GM12878 (cell line): ENCODE results near the gene COL26A1. TPM values are rescaled to one million over a fixed set of nuclear protein-coding genes. Genes with fewer than 3 reads are reported as not detected.

Experiments used
- ATAC-seq: fragments of 200-7000 bp; cut with Tn5 transposase; 3 replicates; pipeline ENCODE4 v1.9.1; 2020; ENCODE audit warnings: mild to moderate bottlenecking, moderate library complexity
- BruUV-seq: library from RNA; stranded (reverse); fragments of 400-500 nt; replicated peaks from 2 replicates; lab custom pipeline; 2021; lab: Mats Ljungman, UMichigan
- CTCF ChIA-PET: fragments of 300-600 bp; sonication (Branson Sonifier 250); formaldehyde crosslinking; extraction: SDS; loops from one replicate; lab custom pipeline; 2021; ENCODE audit warnings: inconsistent platforms; lab: Yijun Ruan, JAX
- POLR2A ChIA-PET: fragments of 350-600 bp; formaldehyde crosslinking; extraction: SDS; loops from one replicate; lab custom pipeline; 2021; ENCODE audit warnings: inconsistent platforms; lab: Charles Lee
- RAD21 ChIA-PET: fragments of 300-600 bp; sonication (Branson Sonifier 250); formaldehyde crosslinking; loops from one replicate; lab custom pipeline; 2023; ENCODE audit warnings: antibody characterized with exemption; ENCODE audit not compliant: unreplicated experiment; lab: Charles Lee
- SMC1A ChIA-PET: fragments of 300-600 bp; sonication (Branson Sonifier 250); formaldehyde crosslinking; loops from one replicate; lab custom pipeline; 2023; ENCODE audit not compliant: unreplicated experiment, uncharacterized antibody; lab: Charles Lee
- DNase-seq: peaks from one replicate; pipeline ENCODE4 v3.0.0-alpha.2; 2011; ENCODE audit warnings: low read depth, low spot score
- FAIRE-seq: peaks from 3 replicates; lab custom pipeline; 2011; peaks lifted over from hg19 to GRCh38; lab: Jason Lieb, UNC
- H2AFZ ChIP-seq: 2 replicates; pipeline ENCODE4 v1.6.0; 2011; ENCODE audit warnings: low read depth, low read length, control low read depth; ENCODE audit not compliant: control insufficient read depth
- H3K27ac ChIP-seq: 2 replicates; pipeline ENCODE4 v1.5.1; 2011; ENCODE audit warnings: control low read depth; ENCODE audit not compliant: control insufficient read depth, insufficient read depth
- H3K27me3 ChIP-seq, 2 experiments: replicated peaks in 1 of 2; 2 replicates each; pipeline versions ENCODE4 v1.6.0 to v1.6.1; 2011; ENCODE audit warnings: low read length in 1 of 2; ENCODE audit not compliant: control insufficient read depth in 2 of 2, insufficient read depth in 2 of 2
- H3K36me3 ChIP-seq, 2 experiments: 2 replicates each; pipeline ENCODE4 v1.5.1; 2011; ENCODE audit warnings: low read length in 1 of 2; ENCODE audit not compliant: control insufficient read depth in 2 of 2, insufficient read depth in 2 of 2
- H3K4me1 ChIP-seq: 2 replicates; pipeline ENCODE4 v1.6.1; 2011; ENCODE audit warnings: mild to moderate bottlenecking, low read length, moderate library complexity, mixed read lengths; ENCODE audit not compliant: control insufficient read depth, insufficient read depth
- H3K4me2 ChIP-seq: 2 replicates; pipeline ENCODE4 v1.6.0; 2011; ENCODE audit warnings: control low read depth; ENCODE audit not compliant: control insufficient read depth, insufficient read depth
- H3K4me3 ChIP-seq: fragments of 200-600 bp; sonication (generic); 2 replicates; pipeline ENCODE4 v1.5.1; 2016
- H3K79me2 ChIP-seq: 2 replicates; pipeline ENCODE4 v1.6.0; 2011; ENCODE audit warnings: low read length; ENCODE audit not compliant: control insufficient read depth, insufficient read depth
- H3K9ac ChIP-seq: 2 replicates; pipeline ENCODE4 v1.8.0; 2011; ENCODE audit warnings: low read length, control low read depth, mixed read lengths; ENCODE audit not compliant: control insufficient read depth, insufficient read depth
- H3K9me3 ChIP-seq: replicated peaks from 3 replicates; pipeline ENCODE4 v1.5.1; 2011; ENCODE audit warnings: mild to moderate bottlenecking, low read length; ENCODE audit not compliant: control insufficient read depth, insufficient read depth
- H4K20me1 ChIP-seq: 2 replicates; pipeline ENCODE4 v1.6.0; 2011; ENCODE audit not compliant: control insufficient read depth, insufficient read depth
- BCL11A ChIP-seq: IDR thresholded peaks from 2 replicates; pipeline ENCODE4 v1.6.1; 2011; ENCODE audit warnings: low read depth, low read length
- CBX5 ChIP-seq: sonication (generic); IDR thresholded peaks from 2 replicates; pipeline ENCODE4 v1.6.1; 2016; ENCODE audit warnings: low read depth, moderate library complexity, mild to moderate bottlenecking, inconsistent platforms
- IRF3 ChIP-seq: fragments of 450-650 bp; IDR thresholded peaks from 2 replicates; pipeline ENCODE4 v1.6.1; 2014; ENCODE audit warnings: mild to moderate bottlenecking
- MEF2A ChIP-seq: IDR thresholded peaks from 2 replicates; pipeline ENCODE4 v1.6.1; 2011; ENCODE audit warnings: low read depth, mild to moderate bottlenecking, low read length, moderate library complexity; ENCODE audit not compliant: insufficient read depth
- POLR2AphosphoS2 ChIP-seq: IDR thresholded peaks from 2 replicates; pipeline ENCODE4 v1.6.1; 2011; ENCODE audit warnings: low read depth, mild to moderate bottlenecking, low read length, improper control_type of control experiment, moderate library complexity
- POU2F2 ChIP-seq: IDR thresholded peaks from 3 replicates; pipeline ENCODE4 v1.6.1; 2011; ENCODE audit warnings: low read depth, mild to moderate bottlenecking, low read length, borderline replicate concordance
- SP1 ChIP-seq: IDR thresholded peaks from one replicate; pipeline ENCODE4 v1.6.1; 2011; ENCODE audit warnings: low read depth, low read length
- TCF12 ChIP-seq: IDR thresholded peaks from 2 replicates; pipeline ENCODE4 v1.6.1; 2011; ENCODE audit warnings: low read depth, mild to moderate bottlenecking, low read length
- ZBTB4 ChIP-seq: fragments of 450-650 bp; formaldehyde crosslinking; IDR thresholded peaks from 2 replicates; pipeline ENCODE4 v1.4.0; 2022; ENCODE audit warnings: mild to moderate bottlenecking, moderate library complexity
- ZNF217 ChIP-seq: fragments of 450-650 bp; IDR thresholded peaks from 2 replicates; pipeline ENCODE4 v1.6.1; 2017; ENCODE audit warnings: antibody characterized with exemption, mild to moderate bottlenecking
- WGBS: methylation state at CpG from one replicate; pipeline ENCODE4 v1.1.6; 2016; ENCODE audit warnings: low lambda C conversion rate; ENCODE audit not compliant: insufficient replicate concordance, insufficient coverage; ENCODE audit errors: missing lambda C conversion rate; 5-methylcytosine and 5-hydroxymethylcytosine counted together
- in situ Hi-C: fragments of 300-500 bp; cut with MboI; formaldehyde crosslinking; loops from 9 replicates; pipeline ENCODE4 v1.14.3; 2018; ENCODE audit warnings: mixed read lengths
- intact Hi-C: fragments of 100-400 bp; cut with micrococcal nuclease; formaldehyde crosslinking; loops from one replicate; pipeline ENCODE4 v1.14.2; 2022; ENCODE audit not compliant: unreplicated experiment
- polyA plus RNA-seq, 11 experiments: library from polyadenylated mRNA; depleted of rRNA in 4 of 11; unstranded in 6 of 11; stranded (reverse) in 5 of 11; fragments of >200 nt; fragmentation: Nextera tagmentation in 4 of 11; fragmentation: Illumina TruSeq in 1 of 11; extraction: Ambion mirVana in 4 of 11; extraction: Trizol in 1 of 11; gene quantifications; 1 replicate in 1 of 11; 2 replicates in 10 of 11; pipeline versions ENCODE4 v1.2.1 to v1.2.3, GENCODE V29; 2011 to 2016; ENCODE audit warnings: inconsistent platforms in 2 of 11, missing spikeins in 2 of 11, low read depth in 1 of 11
- total RNA-seq, 4 experiments: library from RNA; depleted of rRNA in 3 of 4; stranded (reverse); fragments of >200 nt in 3 of 4; fragmentation: Illumina TruSeq in 1 of 4; extraction: Trizol in 1 of 4; gene quantifications; 2 replicates each; pipeline versions ENCODE4 v1.2.1 to v1.2.3, GENCODE V29; 2013 to 2021

Gene COL26A1
- total and polyA plus RNA-seq, 10 of the 15 experiments (the other 5 are each of a cell fraction or from before 2014, with no cell fraction given), result 0.08 TPM; not detected in 9

GRCh38 chr7:101342892-101343291, 19.8 kb upstream of the COL26A1 start:
- Histone ChIP-seq H3K36me3 (no peaks in the 10 kb centered on the region), H3K9ac (no peak overlapping the region), H3K4me2 (no peak overlapping the region), H3K4me3 (no peak overlapping the region), H3K79me2 (no peaks in the 10 kb centered on the region), H3K27ac (no peak overlapping the region), H3K4me1 (no peaks in the 10 kb centered on the region), H3K27me3 (no peaks in the 10 kb centered on the region), H3K9me3 (no peaks in the 10 kb centered on the region), H4K20me1 (no peaks in the 10 kb centered on the region), H2AFZ (no peak overlapping the region)
- POLR2A ChIA-PET, result no interaction called here
- TF ChIP-seq TCF12 (no peak), SP1 (no peak), POLR2AphosphoS2 (no peak), IRF3 (no peak), CBX5 (no peak)
- FAIRE-seq (no peak), ATAC-seq (no peak), DNase-seq (no peak)
- RAD21 ChIA-PET, result no interaction called here
- in situ Hi-C loops, result no loop called here
- no TSS peak for BruUV-seq
- SMC1A ChIA-PET, result no interaction called here
- intact Hi-C loops, result no loop called here
- WGBS, result 42% methylated on average over 7 of the region's 7 CpGs
- CTCF ChIA-PET, result no interaction called here

- FAIRE-seq, result no peak
- BruUV-seq, result no TSS peak
- H3K4me3 ChIP-seq, result no peak overlapping the region
- SMC1A ChIA-PET, result no interaction called here
- intact Hi-C loops (no loop called here), in situ Hi-C loops (no loop called here)
- CTCF ChIA-PET, result no interaction called here
- 47% methylated on average over 15 of the region's 15 CpGs for WGBS
- ATAC-seq, result no peak
- H3K4me1 ChIP-seq, result no peaks in the 10 kb centered on the region
- no peaks in the 10 kb centered on the region for H3K27me3 ChIP-seq
- RAD21 ChIA-PET, result no interaction called here
- no peaks in the 10 kb centered on the region for H3K79me2 ChIP-seq
- no peaks in the 10 kb centered on the region for H3K9me3 ChIP-seq
- no peaks in the 10 kb centered on the region for H4K20me1 ChIP-seq
- no peak for DNase-seq
- no peak overlapping the region for H3K4me2 ChIP-seq
- no peaks in the 10 kb centered on the region for H3K36me3 ChIP-seq
- H3K9ac ChIP-seq, result no peak overlapping the region
- H3K27ac ChIP-seq, result no peak overlapping the region
- POLR2A ChIA-PET, result no interaction called here
- no peak overlapping the region for H2AFZ ChIP-seq
- TF ChIP-seq ZBTB4 (CRISPR knock-in tag) (no peak), ZNF217 (no peak), MEF2A (no peak), BCL11A (no peak), POU2F2 (no peak)
These were observed 15.2 kb upstream of the COL26A1 start for GRCh38 chr7:101347477-101347876.
